ENCODE measurements around the gene EPS8L3. TPM values are rescaled to one million over a fixed set of nuclear protein-coding genes. Genes with fewer than 3 reads are reported as not detected.

EPS8L3 gene
- polyA plus RNA-seq, 1 of the 3 experiments (the other 2 are of a cell fraction) = not detected

- Histone ChIP-seq H3K4me2 (no peak overlapping the region), H3K9me3 (no peaks in the 10 kb centered on the region), H3F3A (replicated peaks; ENCODE audit: insufficient read depth) (no peaks in the 10 kb centered on the region), H3K36me3 (replicated peaks in 1 of 2; ENCODE audit: control insufficient read depth in 1 of 2, insufficient read depth in 2 of 2, low read length in 1 of 2) (no peaks in the 10 kb centered on the region), H3K4me3 (ENCODE audit: low read depth in 2 of 2, low read length in 1 of 2) (no peak overlapping the region), H3K4me1 (ENCODE audit: control insufficient read depth in 1 of 2, insufficient read depth in 2 of 2, low read depth in 1 of 2, low read length in 1 of 2) (peaks cover 0 to 11% of the 10 kb centered on the region in 2 experiments; a peak in 1 of 4 replicates), H4K20me1 (ENCODE audit: insufficient read depth) (no peaks in the 10 kb centered on the region), H2AFZ (ENCODE audit: low read depth) (no peak overlapping the region), H3K27ac (ENCODE audit: low read depth in 2 of 2, low read length in 1 of 2) (no peak overlapping the region), H3K79me2 (ENCODE audit: insufficient read depth) (no peaks in the 10 kb centered on the region), H3K27me3 (ENCODE audit: insufficient read depth) (no peaks in the 10 kb centered on the region), H3K9me2 (no peaks in the 10 kb centered on the region), H3K9ac (no peak overlapping the region)
- 85% methylated on average over 7 of the region's 7 CpGs for WGBS (ENCODE audit: low lambda C conversion rate)
- ChIA-PET CTCF (interaction anchor here (0.7 to 27.7 kb wide), 5 partner anchors 8 to 223 kb away, joined by 3 to 822 read pairs (median 6); partner anchors contain the start of gene AHCYL1), POLR2A (no interaction called here)
- no peak for DNase-seq
- TF ChIP-seq IRF3 (IDR thresholded peaks at IDR 0.05; ENCODE audit: low read depth, low read length) (no peak), CHD2 (IDR thresholded peaks at IDR 0.05; ENCODE audit: low read length, partially characterized antibody) (no peak), FOXJ3 (CRISPR knock-in tag; IDR thresholded peaks at IDR 0.05) (no peak), EP300 (IDR thresholded peaks at IDR 0.05; ENCODE audit: borderline replicate concordance in 1 of 2, low read depth in 1 of 2, low read length in 1 of 2) (no peak), TAF1 (IDR thresholded peaks at IDR 0.05; ENCODE audit: borderline replicate concordance, low read depth, low read length) (no peak), FOSL2 (IDR thresholded peaks at IDR 0.05; ENCODE audit: borderline replicate concordance, low read depth) (no peak), JUND (IDR thresholded peaks at IDR 0.05) (no peak), USF2 (IDR thresholded peaks at IDR 0.05; ENCODE audit: borderline replicate concordance, low read depth, low read length) (no peak), FOXM1 (IDR thresholded peaks at IDR 0.05; ENCODE audit: low read depth) (no peak), RAD21 (IDR thresholded peaks at IDR 0.05; ENCODE audit: low read length) (no peak)
Observed at GRCh38 chr1:109768820-109769219, 5.1 kb upstream of the EPS8L3 start.

- POLR2A ChIA-PET = no interaction called here
- Histone ChIP-seq H3K79me2 (ENCODE audit: insufficient read depth) (no peaks in the 10 kb centered on the region), H3K27me3 (ENCODE audit: insufficient read depth) (no peaks in the 10 kb centered on the region), H3K9me3 (no peaks in the 10 kb centered on the region), H3K36me3 (replicated peaks in 1 of 2; ENCODE audit: control insufficient read depth in 1 of 2, insufficient read depth in 2 of 2, low read length in 1 of 2) (no peaks in the 10 kb centered on the region), H3K4me2 (no peak overlapping the region), H3K4me3 (ENCODE audit: low read depth in 2 of 2, low read length in 1 of 2) (no peak overlapping the region), H2AFZ (ENCODE audit: low read depth) (no peak overlapping the region), H3K9me2 (no peaks in the 10 kb centered on the region), H3K4me1 (ENCODE audit: control insufficient read depth in 1 of 2, insufficient read depth in 2 of 2, low read depth in 1 of 2, low read length in 1 of 2) (peaks cover under 1 to 9% of the 10 kb centered on the region in 2 experiments; a peak in 2 of 4 replicates), H3K27ac (ENCODE audit: low read depth in 2 of 2, low read length in 1 of 2) (no peak overlapping the region), H3K9ac (no peak overlapping the region), H4K20me1 (ENCODE audit: insufficient read depth) (no peaks in the 10 kb centered on the region), H3F3A (replicated peaks; ENCODE audit: insufficient read depth) (no peaks in the 10 kb centered on the region)
- WGBS (ENCODE audit: low lambda C conversion rate) = 76% methylated on average over 2 of the region's 2 CpGs
- no peak for TF ChIP-seq TAF1 (IDR thresholded peaks at IDR 0.05; ENCODE audit: borderline replicate concordance, low read depth, low read length)
- TF ChIP-seq SIN3A (IDR thresholded peaks at IDR 0.05; ENCODE audit: borderline replicate concordance, low read depth, low read length) = no peak
- TF ChIP-seq USF1 (IDR thresholded peaks at IDR 0.05; ENCODE audit: borderline replicate concordance, low read depth) = no peak
- no peak for TF ChIP-seq EZH2phosphoT487 (IDR thresholded peaks at IDR 0.05; ENCODE audit: borderline replicate concordance, low read depth)
- no peak for TF ChIP-seq USF2 (IDR thresholded peaks at IDR 0.05; ENCODE audit: borderline replicate concordance, low read depth, low read length)
- DNase-seq = no peak
- CTCF ChIA-PET = interaction anchor here (0.7 to 27.7 kb wide), 3 partner anchors 9 to 212 kb away, joined by 3 to 822 read pairs (median 3); partner anchors contain the start of gene AHCYL1
Observed at GRCh38 chr1:109768335-109768650, 4.6 kb upstream of the EPS8L3 start.
